ENCODE data around the gene ABCB9.

Gene ABCB9

GRCh38 chr12:122884091-122884826 lies 82.0 kb downstream of the ABCB9 start:
- peaks cover 91% of the 10 kb centered on the region for H3K4me1 Mint-ChIP-seq (ENCODE audit: low read depth)
- H3K36me3 Mint-ChIP-seq = peaks cover 4% of the 10 kb centered on the region
- no peaks in the 10 kb centered on the region for H3K27me3 Mint-ChIP-seq
- H3K27ac Mint-ChIP-seq = no peak overlapping the region
- H3K4me3 Mint-ChIP-seq = peak overlapping the region; percentile 8
- no peaks in the 10 kb centered on the region for H3K9me3 Mint-ChIP-seq (ENCODE audit: low read depth)

DNA sequence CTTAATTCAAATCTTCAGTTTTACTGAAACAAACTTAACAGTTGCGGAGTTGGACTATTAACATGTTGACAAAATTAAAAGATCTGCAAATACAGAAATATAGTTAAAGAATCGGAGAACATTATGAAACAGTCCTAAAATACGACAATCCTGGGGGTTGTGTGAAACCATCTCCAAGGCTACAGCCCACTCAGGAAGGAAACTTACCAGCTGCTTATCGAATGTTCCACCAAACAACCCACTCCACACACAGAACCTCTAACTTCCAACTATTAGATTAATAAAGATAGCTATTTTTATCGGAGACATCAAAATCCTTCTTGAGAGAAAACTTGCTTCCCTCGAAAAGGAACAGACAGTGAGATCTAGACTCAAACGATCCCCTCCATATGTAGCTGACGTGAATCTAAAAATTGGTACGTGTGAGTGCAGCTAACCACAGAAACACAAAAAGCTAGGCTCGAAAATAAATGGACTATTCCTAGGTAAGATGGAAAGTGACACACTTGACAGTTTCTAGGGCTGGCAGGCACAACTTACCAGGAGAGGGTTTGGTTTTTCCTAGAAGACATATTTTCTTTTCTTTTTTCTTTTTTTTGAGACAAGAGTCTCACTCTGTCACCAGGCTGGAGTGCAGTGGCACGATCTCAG lies 83.2 kb downstream of the ABCB9 start:
- Mint-ChIP-seq H3K9me3 (ENCODE audit: low read depth) (no peaks in the 10 kb centered on the region), H3K36me3 (peaks cover 6% of the 10 kb centered on the region), H3K4me1 (ENCODE audit: low read depth) (peaks cover 90% of the 10 kb centered on the region), H3K4me3 (peak overlapping the region; percentile 4), H3K27me3 (no peaks in the 10 kb centered on the region), H3K27ac (peak overlapping the region; percentile 68)

GRCh38 chr12:122880668-122881067 lies 85.6 kb downstream of the ABCB9 start:
- no peak overlapping the region for H3K4me3 Mint-ChIP-seq
- peaks cover 10% of the 10 kb centered on the region for H3K36me3 Mint-ChIP-seq
- peaks cover 91% of the 10 kb centered on the region for H3K4me1 Mint-ChIP-seq (ENCODE audit: low read depth)
- H3K27ac Mint-ChIP-seq = peak overlapping the region; percentile 16
- no peaks in the 10 kb centered on the region for H3K9me3 Mint-ChIP-seq (ENCODE audit: low read depth)
- H3K27me3 Mint-ChIP-seq = no peaks in the 10 kb centered on the region

DNA sequence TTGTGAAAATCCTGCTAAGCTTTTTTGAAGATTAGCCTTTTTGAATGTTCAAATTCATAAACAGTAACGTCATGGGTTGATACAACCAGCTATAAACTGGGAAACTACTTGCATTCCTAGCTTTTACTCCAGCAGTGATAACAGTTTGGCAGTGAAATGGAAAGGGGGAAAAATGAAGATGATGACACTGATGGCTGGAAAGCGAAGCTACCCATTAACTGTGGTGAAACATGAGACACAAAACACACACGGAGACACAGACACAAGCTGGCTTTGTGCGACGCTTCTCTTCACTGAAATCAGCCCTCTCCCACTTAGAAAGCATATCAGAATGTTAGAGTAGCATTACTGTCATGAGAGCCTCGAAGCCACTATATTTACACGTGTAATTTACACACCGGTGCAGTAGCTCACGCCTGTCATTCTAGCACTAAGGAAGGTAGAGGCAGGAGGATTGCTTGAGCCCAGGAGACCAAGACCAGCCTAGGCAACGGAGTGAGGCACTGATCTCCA lies 86.1 kb downstream of the ABCB9 start:
- H3K4me3 Mint-ChIP-seq = no peak overlapping the region
- no peaks in the 10 kb centered on the region for H3K27me3 Mint-ChIP-seq
- H3K36me3 Mint-ChIP-seq = peaks cover 10% of the 10 kb centered on the region
- no peaks in the 10 kb centered on the region for H3K9me3 Mint-ChIP-seq (ENCODE audit: low read depth)
- peaks cover 95% of the 10 kb centered on the region for H3K4me1 Mint-ChIP-seq (ENCODE audit: low read depth)
- no peak overlapping the region for H3K27ac Mint-ChIP-seq
